A673 (cell line): ENCODE measurements around the gene MIER1. TPM values are rescaled to one million over a fixed set of nuclear protein-coding genes. Genes with fewer than 3 reads are reported as not detected.

Source experiments
- BruUV-seq: library from RNA; stranded (reverse); fragments of 400-500 nt; replicated peaks from 2 replicates; lab custom pipeline; 2021; lab: Mats Ljungman, UMichigan
- CTCF ChIA-PET: fragments of 300-600 bp; sonication (Branson Sonifier 250); formaldehyde crosslinking; loops from one replicate; lab custom pipeline; 2022; ENCODE audit warnings: antibody characterized with exemption; lab: Charles Lee
- POLR2A ChIA-PET: fragments of 300-600 bp; sonication (Branson Sonifier 250); formaldehyde crosslinking; loops from one replicate; lab custom pipeline; 2022; ENCODE audit warnings: antibody characterized with exemption; ENCODE audit not compliant: low non-redundant PET; lab: Charles Lee
- DNase-seq: peaks from one replicate; pipeline ENCODE4 v3.0.0-alpha.2; 2015; ENCODE audit warnings: low spot score
- H3K27ac ChIP-seq: fragments of 200-600 bp; sonication (generic); 2 replicates; pipeline ENCODE4 v1.5.1; 2016; ENCODE audit warnings: mixed run types, low read depth, mild to moderate bottlenecking, mixed read lengths, antibody characterized with exemption, low read length; ENCODE audit not compliant: poor library complexity, severe bottlenecking
- H3K27me3 ChIP-seq: fragments of 200-600 bp; sonication (generic); replicated peaks from 2 replicates; pipeline ENCODE4 v1.6.1; 2017; ENCODE audit warnings: mixed run types, low read depth, mild to moderate bottlenecking, mixed read lengths, antibody characterized with exemption, low read length; ENCODE audit not compliant: insufficient read depth, poor library complexity
- H3K36me3 ChIP-seq: fragments of 200-600 bp; sonication (generic); 2 replicates; pipeline ENCODE4 v1.6.1; 2016; ENCODE audit warnings: mixed run types, mild to moderate bottlenecking, mixed read lengths, antibody characterized with exemption, low read length; ENCODE audit not compliant: insufficient read depth, poor library complexity, severe bottlenecking
- H3K4me1 ChIP-seq: fragments of 200-600 bp; sonication (generic); 2 replicates; pipeline ENCODE4 v1.6.1; 2017; ENCODE audit warnings: mixed run types, mild to moderate bottlenecking, mixed read lengths, antibody characterized with exemption, low read length; ENCODE audit not compliant: insufficient read depth, poor library complexity, severe bottlenecking
- H3K4me3 ChIP-seq: fragments of 200-600 bp; sonication (generic); 2 replicates; pipeline ENCODE4 v1.5.1; 2016; ENCODE audit warnings: low read depth, mixed run types, mild to moderate bottlenecking, mixed read lengths, low read length; ENCODE audit not compliant: poor library complexity, severe bottlenecking
- H3K9me3 ChIP-seq: fragments of 200-600 bp; sonication (generic); 2 replicates; pipeline ENCODE4 v1.6.1; 2016; ENCODE audit warnings: mixed run types, low read depth, mild to moderate bottlenecking, mixed read lengths, antibody characterized with exemption, low read length; ENCODE audit not compliant: poor library complexity, severe bottlenecking
- EZH2 ChIP-seq: fragments of 200-600 bp; sonication (generic); IDR thresholded peaks from 2 replicates; pipeline ENCODE4 v1.6.1; 2017; ENCODE audit warnings: borderline replicate concordance, low read depth, mild to moderate bottlenecking, mixed read lengths, antibody characterized with exemption, low read length; ENCODE audit not compliant: poor library complexity, severe bottlenecking
- intact Hi-C: fragments of 100-400 bp; cut with micrococcal nuclease; formaldehyde crosslinking; loops from one replicate; pipeline ENCODE4 v1.10.0; 2022; ENCODE audit not compliant: unreplicated experiment
- total RNA-seq: library from RNA; stranded (reverse); gene quantifications from 2 replicates; pipeline ENCODE4 v1.2.3, GENCODE V29; 2021
- TF ChIP-seq, protein P1 (sequence below): fragments of 300-800, 200-600 bp; sonication (generic); conservative IDR thresholded peaks from 2 replicates; pipeline ENCODE4 v1.5.1; 2017; ENCODE audit warnings: low read depth, mild to moderate bottlenecking, antibody characterized with exemption, low read length, moderate library complexity, mixed read lengths

Gene MIER1
- total RNA-seq, 1 experiment from 2014 or later, result 30.3 TPM

DNA sequence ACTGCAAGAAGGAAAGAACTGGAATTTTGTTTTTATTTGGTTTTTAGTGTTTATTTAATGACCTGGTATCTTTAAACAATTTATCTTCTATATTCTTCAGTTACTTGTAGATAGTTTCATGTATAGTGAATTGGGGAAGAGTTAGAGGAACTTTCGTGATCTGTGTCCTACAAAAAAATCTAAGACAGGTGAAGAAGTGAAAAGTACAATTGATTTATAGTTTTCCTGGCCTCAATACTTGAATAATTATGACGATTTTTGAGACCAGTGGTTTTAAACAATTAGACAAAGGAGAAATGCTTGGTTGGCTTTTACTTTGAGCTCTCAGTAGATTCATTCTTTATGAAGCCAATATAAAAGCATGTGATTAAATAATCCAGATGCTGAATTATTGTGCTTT is 7.5 kb downstream of the MIER1 start:
- POLR2A ChIA-PET, result no interaction called here
- TF ChIP-seq EZH2, result no peak
- TF ChIP-seq, protein P1, sequence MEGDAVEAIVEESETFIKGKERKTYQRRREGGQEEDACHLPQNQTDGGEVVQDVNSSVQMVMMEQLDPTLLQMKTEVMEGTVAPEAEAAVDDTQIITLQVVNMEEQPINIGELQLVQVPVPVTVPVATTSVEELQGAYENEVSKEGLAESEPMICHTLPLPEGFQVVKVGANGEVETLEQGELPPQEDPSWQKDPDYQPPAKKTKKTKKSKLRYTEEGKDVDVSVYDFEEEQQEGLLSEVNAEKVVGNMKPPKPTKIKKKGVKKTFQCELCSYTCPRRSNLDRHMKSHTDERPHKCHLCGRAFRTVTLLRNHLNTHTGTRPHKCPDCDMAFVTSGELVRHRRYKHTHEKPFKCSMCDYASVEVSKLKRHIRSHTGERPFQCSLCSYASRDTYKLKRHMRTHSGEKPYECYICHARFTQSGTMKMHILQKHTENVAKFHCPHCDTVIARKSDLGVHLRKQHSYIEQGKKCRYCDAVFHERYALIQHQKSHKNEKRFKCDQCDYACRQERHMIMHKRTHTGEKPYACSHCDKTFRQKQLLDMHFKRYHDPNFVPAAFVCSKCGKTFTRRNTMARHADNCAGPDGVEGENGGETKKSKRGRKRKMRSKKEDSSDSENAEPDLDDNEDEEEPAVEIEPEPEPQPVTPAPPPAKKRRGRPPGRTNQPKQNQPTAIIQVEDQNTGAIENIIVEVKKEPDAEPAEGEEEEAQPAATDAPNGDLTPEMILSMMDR, result no peak
- peak overlapping the region; percentile 89 for H3K4me3 ChIP-seq
- CTCF ChIA-PET, result no interaction called here
- peaks cover 31% of the 10 kb centered on the region for H3K4me1 ChIP-seq
- BruUV-seq, result no TSS peak
- no peaks in the 10 kb centered on the region for H3K36me3 ChIP-seq
- no peak for DNase-seq
- intact Hi-C loops, result no loop called here
- no peak overlapping the region for H3K27ac ChIP-seq
- no peaks in the 10 kb centered on the region for H3K27me3 ChIP-seq
- no peaks in the 10 kb centered on the region for H3K9me3 ChIP-seq

DNA sequence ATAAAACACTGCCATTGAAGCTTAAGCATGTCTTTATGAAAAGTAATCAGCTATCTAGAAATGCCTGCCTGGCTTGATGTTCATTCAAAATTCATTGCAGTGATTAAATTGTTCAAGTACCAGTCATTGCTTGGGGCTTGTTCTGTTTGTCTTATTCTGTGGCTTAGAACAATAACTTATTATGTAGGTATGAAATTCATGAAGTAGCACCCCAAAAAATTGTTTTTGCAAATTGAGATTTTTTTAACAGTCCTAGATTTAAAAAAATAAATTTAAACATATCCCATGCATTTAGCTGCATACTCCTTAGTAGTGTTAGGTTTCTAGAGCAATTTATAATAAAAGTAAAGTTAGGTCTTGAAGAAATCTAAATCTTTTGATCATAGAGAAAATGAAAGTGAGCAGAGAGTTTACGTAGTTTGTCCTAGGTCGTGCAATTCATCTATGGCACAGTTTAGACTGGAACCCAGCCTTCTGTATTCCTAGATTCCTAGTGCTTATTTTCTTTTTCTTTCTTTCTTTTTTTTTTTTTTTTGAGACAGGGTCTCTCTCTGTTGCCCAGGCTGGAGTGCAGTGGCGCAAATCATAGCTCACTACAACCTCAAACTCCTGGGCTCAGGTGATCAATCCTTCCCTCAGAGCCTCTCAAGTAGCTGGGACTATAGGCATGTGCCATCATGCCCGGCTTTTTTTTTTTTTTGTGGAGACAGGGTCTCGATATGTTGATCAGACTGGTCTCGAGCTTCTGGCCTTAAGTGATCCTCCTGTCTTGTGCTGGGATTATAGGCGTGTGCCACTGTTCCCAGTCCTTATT is 9.3 kb downstream of the MIER1 start:
- no TSS peak for BruUV-seq
- intact Hi-C loops, result no loop called here
- Histone ChIP-seq H3K4me3 (peak overlapping the region; percentile 9), H3K27ac (no peak overlapping the region), H3K4me1 (peaks cover 31% of the 10 kb centered on the region), H3K27me3 (no peaks in the 10 kb centered on the region), H3K36me3 (no peaks in the 10 kb centered on the region), H3K9me3 (no peaks in the 10 kb centered on the region)
- DNase-seq, result no peak
- TF ChIP-seq, protein P1, result no peak
- TF ChIP-seq EZH2, result no peak
- CTCF ChIA-PET, result no interaction called here
- POLR2A ChIA-PET, result interaction anchor here (0.7 kb wide), 1 partner anchor 227 kb away, joined by 14 read pairs; no protein-coding TSS in a partner anchor

DNA sequence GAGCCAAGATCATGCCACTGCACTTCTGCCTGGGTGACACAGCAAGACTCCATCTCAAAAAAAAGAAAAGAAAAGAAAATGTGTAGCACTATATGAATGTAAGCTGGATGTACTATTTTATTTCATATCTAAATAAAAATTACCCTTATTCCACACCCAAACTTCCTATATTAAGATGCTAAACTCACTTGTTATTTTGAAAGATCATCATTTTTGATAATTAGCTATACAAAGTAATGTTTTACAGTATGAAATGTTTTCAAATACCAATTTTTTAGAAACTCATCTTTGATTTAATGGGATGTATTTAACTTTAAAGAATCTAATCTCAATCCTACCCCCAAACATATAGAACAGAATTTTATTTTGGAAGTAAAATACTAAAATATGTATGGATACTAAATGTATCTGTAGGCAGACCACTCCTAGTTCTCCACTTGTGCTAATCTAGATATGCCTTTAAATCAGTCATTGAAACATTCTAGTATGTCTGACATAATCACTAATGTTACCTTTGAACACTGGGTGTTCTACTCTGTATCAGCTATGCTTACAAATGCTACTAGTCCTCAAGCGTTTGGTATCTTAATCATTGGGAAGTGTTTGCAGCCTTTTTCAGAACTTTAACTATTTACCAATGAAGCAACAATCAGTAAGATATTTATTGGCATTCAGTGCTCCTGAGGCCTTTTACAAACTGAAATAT is 12.9 kb downstream of the MIER1 start:
- no peaks in the 10 kb centered on the region for H3K9me3 ChIP-seq
- no peak overlapping the region for H3K4me3 ChIP-seq
- BruUV-seq, result no TSS peak
- H3K27ac ChIP-seq, result no peak overlapping the region
- DNase-seq, result no peak
- H3K4me1 ChIP-seq, result peaks cover 20% of the 10 kb centered on the region
- POLR2A ChIA-PET, result no interaction called here
- CTCF ChIA-PET, result no interaction called here
- no peaks in the 10 kb centered on the region for H3K27me3 ChIP-seq
- intact Hi-C loops, result no loop called here
- H3K36me3 ChIP-seq, result peaks cover 4% of the 10 kb centered on the region
- TF ChIP-seq, protein P1, result no peak
- no peak for TF ChIP-seq EZH2
